ENCODE measurements around the gene PLEK.
"Not testable (repeated sequence)": the region's sequence is repeated elsewhere in the genome, so short reads cannot be mapped to it uniquely, and the experiment has no call there.

PLEK gene

GRCh38 chr2:68418855-68419254, 53.8 kb downstream of the PLEK start:
- DNase-seq: no peak

DNA sequence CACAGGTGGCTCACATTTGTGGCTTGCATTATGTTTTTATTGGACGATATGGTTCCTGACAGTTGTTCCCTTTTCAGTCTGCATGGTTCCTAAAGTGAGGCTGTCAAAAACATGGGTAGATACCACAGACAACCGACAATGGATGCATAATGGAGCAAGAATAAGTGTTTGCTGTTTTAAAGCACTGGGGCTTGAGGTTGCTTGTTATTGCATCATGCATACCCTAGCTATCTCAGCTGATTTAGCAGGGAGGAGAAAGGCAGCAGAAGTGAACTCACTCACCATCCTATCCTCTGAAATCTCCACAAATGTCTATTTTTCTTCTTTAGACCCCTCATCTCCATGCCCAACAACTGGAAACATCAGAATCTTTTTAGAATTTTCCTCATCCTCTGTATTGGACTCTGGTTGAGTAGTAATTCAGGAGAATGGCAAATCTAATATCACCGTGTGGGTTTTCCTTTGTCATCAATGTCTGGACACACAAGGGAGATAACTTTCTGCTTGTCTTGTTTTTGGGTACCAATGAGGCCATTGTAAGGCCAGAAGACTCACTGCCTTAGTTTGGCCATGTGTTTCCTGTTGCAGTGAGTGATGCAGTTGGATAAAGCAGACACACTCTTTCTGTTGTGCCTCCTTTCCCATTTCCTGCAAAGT, 55.3 kb downstream of the PLEK start:
- no peak for DNase-seq

GRCh38 chr2:68423966-68424650, 59.0 kb downstream of the PLEK start:
- DNase-seq: no peak

GRCh38 chr2:68425503-68425902, 60.4 kb downstream of the PLEK start:
- DNase-seq: no peak

DNA sequence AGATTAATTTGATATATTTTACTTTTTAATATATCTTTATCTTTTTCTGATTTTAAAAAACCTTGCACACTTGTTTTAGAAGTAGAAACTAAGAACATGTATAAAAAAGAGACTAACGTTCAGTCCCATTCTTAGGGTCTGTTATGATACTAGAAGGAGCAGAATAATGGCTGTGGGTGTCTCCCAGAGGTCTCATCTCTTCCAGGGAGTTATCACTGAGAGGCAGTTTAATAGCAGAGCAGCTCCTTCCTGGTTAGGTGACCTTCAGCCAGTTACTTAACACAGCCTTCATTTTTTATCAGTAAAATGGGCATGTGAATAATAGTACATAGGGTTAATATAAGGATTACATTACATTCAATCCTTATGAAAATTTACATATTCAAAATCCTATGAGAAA, 61.4 kb downstream of the PLEK start:
- no peak for DNase-seq

DNA sequence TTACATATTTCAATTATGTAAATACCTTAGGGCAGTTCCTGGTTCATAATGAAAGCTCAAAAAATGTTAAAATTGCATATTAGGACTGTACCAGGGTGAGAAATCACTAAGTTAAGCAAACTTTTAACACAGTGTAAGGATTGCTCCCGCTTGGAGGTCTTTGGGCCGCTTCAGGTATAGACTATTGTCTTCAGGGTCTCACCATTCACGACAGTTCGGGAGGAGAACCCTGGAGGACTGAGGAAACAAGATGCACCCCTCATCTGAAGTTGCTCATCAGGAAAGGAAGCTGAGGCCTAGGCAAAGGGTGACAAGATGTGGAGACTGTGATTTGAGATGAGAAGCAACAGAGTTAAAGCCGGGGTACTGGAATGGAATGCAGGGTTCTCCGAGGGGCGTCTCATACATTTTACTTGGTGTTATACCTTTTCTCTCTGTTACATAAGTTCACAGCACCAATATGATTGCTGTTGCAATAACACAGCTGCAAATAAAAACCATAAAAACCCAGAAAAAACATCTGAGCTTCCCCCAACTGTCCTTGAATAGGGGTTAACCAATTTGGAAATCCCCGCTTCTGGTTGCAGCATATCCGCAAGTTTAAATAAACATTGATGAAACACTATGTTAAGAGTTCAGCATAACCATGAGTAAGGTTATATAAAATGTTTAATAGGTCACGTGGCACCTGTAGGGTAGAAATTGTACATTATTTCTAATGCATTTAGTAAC, 61.9 kb downstream of the PLEK start:
- DNase-seq: no peak

DNA sequence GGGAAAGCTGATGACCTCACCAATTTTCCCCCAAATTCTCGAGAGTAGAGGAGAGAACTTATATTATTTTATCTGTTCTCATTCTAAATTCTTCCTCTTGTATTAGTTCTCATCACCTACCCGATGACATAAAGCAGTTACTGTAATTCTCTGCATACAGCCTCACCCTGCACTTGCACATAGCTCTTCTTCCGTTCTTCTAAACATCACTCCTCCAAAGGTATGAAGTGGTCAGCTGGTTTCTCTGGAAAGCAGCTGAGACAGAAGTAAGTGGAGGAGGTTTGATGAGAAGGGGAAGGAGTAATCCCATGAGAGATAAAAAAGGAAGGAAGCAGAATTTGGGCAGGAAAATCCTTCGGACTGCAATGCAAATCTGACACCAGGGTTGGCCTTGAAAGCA, 63.0 kb downstream of the PLEK start:
- no peak for DNase-seq

GRCh38 chr2:68428746-68429145, 63.7 kb downstream of the PLEK start:
- no peak for DNase-seq

DNA sequence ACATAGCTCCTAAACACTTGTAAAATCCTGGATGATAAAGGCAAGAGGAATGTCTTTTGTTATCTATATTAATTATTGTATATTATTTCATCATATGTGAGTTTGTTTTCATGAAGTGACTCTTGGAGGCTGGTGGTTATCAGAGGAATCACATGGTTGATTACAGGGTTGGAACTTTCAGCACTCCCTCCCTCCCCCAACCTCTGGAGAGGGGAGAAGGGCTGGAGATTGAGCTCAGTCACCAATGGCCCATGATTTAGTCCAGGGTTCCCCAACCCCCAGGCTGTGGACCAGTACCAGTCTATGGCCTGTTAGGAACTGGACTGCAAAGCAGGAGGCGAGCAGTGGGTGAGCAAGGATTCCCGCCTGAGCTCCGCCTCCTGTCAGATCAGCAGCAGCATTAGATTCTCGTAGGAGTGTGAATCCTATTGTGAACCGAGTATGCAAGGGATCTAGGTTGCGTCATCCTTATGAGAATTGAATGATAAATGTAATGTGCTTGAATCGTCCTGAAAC, 64.3 kb downstream of the PLEK start:
- DNase-seq: no peak

DNA sequence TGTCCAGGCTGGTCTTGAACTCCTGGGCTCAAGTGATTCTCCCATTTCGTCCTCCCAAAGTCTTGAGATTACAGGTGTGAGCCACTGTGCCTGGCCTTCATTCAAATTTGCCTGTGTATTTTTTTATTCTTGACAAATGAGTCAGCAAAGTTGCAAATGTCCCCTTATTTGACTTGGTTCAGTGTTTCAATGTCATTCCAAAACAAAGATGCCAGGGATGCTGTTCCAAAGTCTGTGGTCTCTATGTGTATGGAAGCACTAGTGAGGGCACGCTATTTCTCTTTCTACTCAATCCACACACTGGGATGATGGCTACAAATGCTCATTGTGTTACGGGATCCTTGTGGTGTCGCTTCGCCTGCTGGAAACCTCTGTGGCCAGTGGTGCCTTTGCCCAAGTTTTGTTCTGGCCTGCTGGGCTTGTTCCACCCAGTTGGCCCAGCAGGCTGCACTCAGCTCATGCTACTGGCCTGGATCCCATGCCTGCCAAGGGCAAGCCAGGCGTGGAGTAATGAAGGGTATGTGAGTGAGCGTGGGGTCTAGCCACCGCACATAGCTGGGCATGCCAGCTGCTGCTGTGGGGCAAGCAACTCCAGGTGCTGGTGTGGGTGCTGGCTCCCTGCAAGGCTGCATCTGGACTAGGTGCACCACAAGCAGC, 66.4 kb downstream of the PLEK start:
- DNase-seq: no peak

DNA sequence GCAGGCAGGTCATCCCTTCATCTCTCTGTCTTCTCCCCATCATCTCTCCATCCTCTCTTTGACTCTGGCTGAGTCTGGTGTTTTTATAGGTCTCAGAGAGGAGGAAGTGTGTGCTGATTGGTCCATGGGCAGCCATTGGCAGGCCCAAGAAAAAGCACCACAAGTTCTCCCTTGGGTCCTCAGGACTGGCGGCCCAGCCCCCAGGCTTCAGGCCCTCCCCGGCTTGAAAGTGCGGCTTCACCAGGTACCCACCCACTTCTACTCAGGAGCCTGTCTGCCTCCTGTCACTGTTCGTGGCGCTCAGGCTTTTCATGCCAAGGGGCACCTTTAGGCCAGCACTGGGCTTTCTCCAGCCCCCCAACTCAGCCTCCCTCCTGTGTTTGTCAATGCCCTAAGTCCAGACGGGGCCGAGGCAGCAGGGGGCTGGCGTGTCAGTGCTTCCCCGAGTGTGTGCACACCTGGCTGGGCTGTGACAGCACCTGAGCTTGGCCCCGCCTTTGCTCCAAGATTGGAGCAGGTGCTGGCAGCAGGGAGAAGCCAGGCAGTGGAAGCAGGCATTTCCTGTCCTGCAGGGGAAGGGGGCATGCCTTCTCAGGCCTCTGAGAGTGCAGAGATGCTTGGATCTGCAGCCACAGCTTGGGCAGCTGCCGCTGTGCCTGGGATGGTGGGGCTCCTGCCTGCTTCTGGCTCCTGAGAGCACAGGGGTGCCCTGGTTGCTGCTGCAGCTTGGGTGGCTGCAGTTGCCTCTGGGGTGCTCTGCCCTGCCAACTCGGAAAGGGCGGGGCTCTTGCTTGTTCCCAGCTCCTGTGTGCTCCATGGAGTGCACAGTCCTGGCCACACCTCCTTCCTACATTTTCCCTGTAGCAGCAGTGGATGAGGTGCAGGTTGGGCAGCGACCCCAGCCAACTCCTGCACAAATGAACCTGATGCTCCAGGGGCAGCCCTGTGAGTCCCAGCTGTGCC, 67.9 kb downstream of the PLEK start:
- no peak for DNase-seq

DNA sequence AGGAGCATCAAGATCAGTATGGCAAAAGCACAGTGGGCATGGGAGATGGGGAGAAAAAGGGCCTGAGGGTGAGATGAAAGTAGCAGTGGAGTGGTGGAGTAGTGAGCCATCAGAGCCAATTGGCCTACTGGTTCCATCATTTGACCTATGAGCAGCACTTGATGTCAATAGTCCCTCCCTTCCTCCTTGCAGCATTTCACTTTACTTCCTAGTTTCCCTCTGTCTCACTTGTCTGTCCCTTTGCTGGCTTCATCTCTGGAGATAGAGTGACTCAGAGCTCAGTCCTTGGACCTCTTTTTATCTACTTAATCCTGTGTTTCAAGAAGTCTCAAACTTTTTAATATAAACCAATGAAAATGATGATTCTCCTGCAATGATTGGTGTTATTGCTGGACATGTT, 69.9 kb downstream of the PLEK start:
- DNase-seq: no peak

DNA sequence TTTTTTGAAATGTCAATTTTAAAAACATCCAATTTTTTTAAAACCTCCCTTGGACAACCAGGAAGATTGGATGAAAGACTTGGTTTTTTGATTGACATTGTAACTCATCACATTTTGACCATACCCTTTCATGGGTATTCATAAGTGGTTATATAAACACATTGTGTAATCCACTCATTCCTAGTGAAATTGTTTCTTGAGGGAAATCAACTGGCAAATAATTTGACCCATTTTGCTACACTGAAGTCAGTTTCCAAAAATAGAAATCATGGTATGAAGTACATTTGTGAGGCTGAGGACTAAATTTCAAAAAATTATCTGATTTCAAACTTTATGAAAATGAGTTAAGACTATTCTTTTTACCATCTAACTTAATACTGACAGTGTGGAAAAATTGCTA, 70.5 kb downstream of the PLEK start:
- no peak for DNase-seq

DNA sequence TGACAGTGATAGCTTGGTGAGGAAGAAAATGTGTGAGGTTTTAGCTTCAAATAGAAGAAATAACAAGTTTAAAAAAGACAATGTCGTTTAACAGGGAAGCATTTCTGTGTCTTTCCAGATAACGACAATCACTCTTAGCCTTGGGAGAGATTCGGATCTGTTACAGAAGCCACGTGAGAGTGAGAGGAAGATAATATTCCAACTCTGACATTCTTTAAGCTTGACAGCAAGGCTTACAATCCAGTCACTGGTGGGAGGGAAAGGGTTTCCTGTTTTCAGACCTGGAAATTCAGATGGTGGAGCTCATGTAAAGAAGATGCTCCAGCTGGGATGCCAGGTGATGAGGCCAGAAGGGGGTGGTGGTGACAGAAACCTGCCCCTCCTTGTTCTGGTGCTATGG, 71.2 kb downstream of the PLEK start:
- no peak for DNase-seq

GRCh38 chr2:68438455-68439303, 73.6 kb downstream of the PLEK start:
- DNase-seq: no peak

DNA sequence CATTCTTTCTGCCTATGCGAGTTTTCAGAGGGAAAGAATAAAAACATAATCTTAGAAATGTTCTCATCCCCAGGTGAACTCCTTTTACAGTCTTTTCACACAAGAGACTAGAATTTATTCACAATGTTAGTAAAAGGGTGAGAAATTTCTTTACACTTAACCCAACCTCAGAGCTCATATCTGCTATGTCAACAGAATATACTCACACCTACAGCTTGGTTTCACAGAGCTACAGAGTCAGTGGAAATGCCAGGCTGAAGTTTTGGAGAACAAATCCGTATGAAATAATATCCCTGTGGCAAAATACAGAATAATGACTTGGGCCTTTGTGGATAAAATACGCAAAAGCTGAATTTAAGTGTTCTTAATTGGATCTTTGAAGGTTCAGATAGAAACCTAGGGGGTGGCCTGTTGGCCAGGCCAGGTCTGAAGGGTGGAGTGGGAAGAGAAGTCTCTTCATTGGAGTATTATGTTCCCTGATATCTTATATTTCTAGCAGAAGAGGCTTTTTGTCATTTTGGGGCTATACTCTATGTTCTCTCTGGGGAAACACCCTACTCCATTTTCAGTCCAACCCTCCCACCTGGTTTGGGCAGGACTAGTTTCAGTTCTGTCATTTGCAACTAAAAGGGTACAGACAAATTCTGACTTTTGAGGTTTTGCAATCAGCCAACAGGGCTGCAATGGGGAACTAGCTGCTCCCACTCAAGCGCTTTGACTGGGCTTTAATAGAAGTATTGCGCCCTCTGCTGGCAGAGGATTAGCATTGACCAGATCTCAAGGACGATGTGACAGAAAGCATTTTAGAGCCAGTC, 76.3 kb downstream of the PLEK start:
- peak; percentile 69 for DNase-seq

DNA sequence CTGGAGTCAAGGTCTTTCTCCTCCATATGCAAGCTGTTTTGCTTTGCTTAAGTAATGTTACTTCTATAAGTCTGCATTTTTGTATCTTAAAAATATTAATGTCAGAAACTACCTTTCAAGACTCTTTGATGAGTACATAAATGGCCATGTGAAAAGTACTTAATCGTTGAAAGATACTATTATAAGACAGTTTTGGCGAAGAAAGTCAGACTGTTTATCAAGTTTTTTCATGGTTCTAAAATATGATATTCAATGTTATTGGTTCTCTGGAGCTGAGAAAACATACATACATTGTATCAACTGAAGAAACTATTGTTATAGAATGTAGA, 76.9 kb downstream of the PLEK start:
- no peak for DNase-seq

DNA sequence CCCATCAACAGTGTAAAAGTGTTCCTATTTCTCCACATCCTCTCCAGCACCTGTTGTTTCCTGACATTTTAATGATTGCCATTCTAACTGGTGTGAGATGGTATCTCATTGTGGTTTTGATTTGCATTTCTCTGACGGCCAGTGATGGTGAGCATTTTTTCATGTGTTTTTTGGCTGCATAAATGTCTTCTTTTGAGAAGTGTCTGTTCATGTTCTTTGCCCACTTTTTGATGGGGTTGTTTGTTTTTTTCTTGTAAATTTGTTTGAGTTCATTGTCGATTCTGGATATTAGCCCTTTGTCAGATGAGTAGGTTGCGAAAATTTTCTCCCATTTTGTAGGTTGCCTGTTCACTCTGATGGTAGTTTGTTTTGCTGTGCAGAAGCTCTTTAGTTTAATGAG, 81.3 kb downstream of the PLEK start:
- DNase-seq: not testable (repeated sequence)

All from stimulated activated CD4-positive, alpha-beta T cell treated with anti-CD3 and anti-CD28 coated beads, Interleukin-12 subunit alpha, Interleukin-12 subunit beta, amount 100 ng/mL, for 4 hours (primary cell).